Kidney capillary endothelial cell (primary cell): ENCODE results near the gene PCGF3.
"Not testable (repeated sequence)": the region's sequence is repeated elsewhere in the genome, so short reads cannot be mapped to it uniquely, and the experiment has no call there.

Experiments
- DNase-seq: peaks from one replicate; pipeline ENCODE4 v3.0.0-alpha.2; 2018; ENCODE audit warnings: low spot score

Gene PCGF3

GRCh38 chr4:764405-765169 lies 59.0 kb downstream of the PCGF3 start:
- no peak for DNase-seq

GRCh38 chr4:766152-766515 lies 60.5 kb downstream of the PCGF3 start:
- DNase-seq, result no peak

GRCh38 chr4:766559-767283 lies 61.1 kb downstream of the PCGF3 start:
- no peak for DNase-seq

- DNase-seq, result no peak
Observed at GRCh38 chr4:768076-768475, 62.4 kb downstream of the PCGF3 start.

- no peak for DNase-seq
Observed at GRCh38 chr4:768995-769394, 63.4 kb downstream of the PCGF3 start.

- DNase-seq, result no peak
Observed at GRCh38 chr4:769511-769910, 63.9 kb downstream of the PCGF3 start.

GRCh38 chr4:770022-770421 lies 64.4 kb downstream of the PCGF3 start:
- no peak for DNase-seq

- DNase-seq, result no peak
Observed at GRCh38 chr4:771464-771863, 65.8 kb downstream of the PCGF3 start.

GRCh38 chr4:772118-772517 lies 66.5 kb downstream of the PCGF3 start:
- DNase-seq, result no peak

- DNase-seq, result no peak
Observed at GRCh38 chr4:772776-773175, 67.1 kb downstream of the PCGF3 start.

GRCh38 chr4:773214-773613 lies 67.6 kb downstream of the PCGF3 start:
- no peak for DNase-seq

- not testable (repeated sequence) for DNase-seq
Observed at GRCh38 chr4:774419-775092, 68.9 kb downstream of the PCGF3 start.

GRCh38 chr4:775485-775884 lies 69.9 kb downstream of the PCGF3 start:
- DNase-seq, result not testable (repeated sequence)

- no peak for DNase-seq
Observed at GRCh38 chr4:776743-777441, 71.3 kb downstream of the PCGF3 start.

GRCh38 chr4:777520-778262 lies 72.1 kb downstream of the PCGF3 start:
- no peak for DNase-seq

GRCh38 chr4:779555-779954 lies 73.9 kb downstream of the PCGF3 start:
- DNase-seq, result no peak

GRCh38 chr4:780255-780654 lies 74.6 kb downstream of the PCGF3 start:
- not testable (repeated sequence) for DNase-seq

- no peak for DNase-seq
Observed at GRCh38 chr4:780716-781492, 75.3 kb downstream of the PCGF3 start.

GRCh38 chr4:781493-782216 lies 76.0 kb downstream of the PCGF3 start:
- peak; percentile 99 for DNase-seq
